Hepatocyte (in vitro differentiated cells): ENCODE data around the gene FAM83F. TPM values are rescaled to one million over a fixed set of nuclear protein-coding genes. Genes with fewer than 3 reads are reported as not detected.

ENCODE experiments used
- DNase-seq: peaks from one replicate; pipeline ENCODE4 v3.0.0-alpha.2; 2016; ENCODE audit warnings: low spot score
- H2AFZ ChIP-seq: fragments of 200-600 bp; sonication (generic); 2 replicates; pipeline ENCODE4 v1.6.0; 2016; ENCODE audit warnings: antibody characterized with exemption, mild to moderate bottlenecking
- H3K27ac ChIP-seq: fragments of 200-600 bp; sonication (generic); 2 replicates; pipeline ENCODE4 v1.5.1; 2016; ENCODE audit warnings: mild to moderate bottlenecking
- H3K27me3 ChIP-seq: fragments of 200-600 bp; sonication (generic); 2 replicates; pipeline ENCODE4 v1.6.1; 2016
- H3K36me3 ChIP-seq: fragments of 200-600 bp; sonication (generic); replicated peaks from 2 replicates; pipeline ENCODE4 v1.5.1; 2016; ENCODE audit warnings: low read depth; ENCODE audit not compliant: insufficient read depth
- H3K4me1 ChIP-seq: fragments of 200-600 bp; sonication (generic); 2 replicates; pipeline ENCODE4 v1.5.1; 2016; ENCODE audit warnings: mild to moderate bottlenecking, moderate library complexity; ENCODE audit not compliant: insufficient read depth
- H3K4me2 ChIP-seq: fragments of 200-600 bp; sonication (generic); 2 replicates; pipeline ENCODE4 v1.6.0; 2016
- H3K4me3 ChIP-seq: fragments of 200-600 bp; sonication (generic); 2 replicates; pipeline ENCODE4 v1.5.1; 2016; ENCODE audit warnings: mild to moderate bottlenecking
- H3K79me2 ChIP-seq: fragments of 200-600 bp; sonication (generic); 2 replicates; pipeline ENCODE4 v1.6.0; 2017; ENCODE audit warnings: mild to moderate bottlenecking
- H3K9me2 ChIP-seq: fragments of 200-600 bp; sonication (generic); replicated peaks from 2 replicates; pipeline ENCODE4 v1.6.0; 2017; ENCODE audit warnings: mild to moderate bottlenecking; ENCODE audit not compliant: insufficient read depth
- H3K9me3 ChIP-seq: fragments of 200-600 bp; sonication (generic); 2 replicates; pipeline ENCODE4 v1.5.1; 2016; ENCODE audit warnings: low read depth, mild to moderate bottlenecking
- H4K20me1 ChIP-seq: fragments of 200-600 bp; sonication (generic); 2 replicates; pipeline ENCODE4 v1.6.0; 2016; ENCODE audit warnings: mild to moderate bottlenecking; ENCODE audit not compliant: insufficient read depth, poor library complexity, severe bottlenecking
- CTCF ChIP-seq: fragments of 200-600 bp; sonication (generic); IDR thresholded peaks from 2 replicates; pipeline ENCODE4 v1.5.1; 2016; ENCODE audit warnings: antibody characterized with exemption, mild to moderate bottlenecking; ENCODE audit not compliant: poor library complexity
- EZH2 ChIP-seq: fragments of 200-600 bp; sonication (generic); IDR thresholded peaks from 2 replicates; pipeline ENCODE4 v1.6.1; 2016; ENCODE audit warnings: antibody characterized with exemption, mild to moderate bottlenecking, borderline replicate concordance
- EZH2phosphoT487 ChIP-seq: fragments of 200-600 bp; sonication (generic); IDR thresholded peaks from one replicate; pipeline ENCODE4 v1.6.1; 2018; ENCODE audit warnings: antibody characterized with exemption, mild to moderate bottlenecking, low read depth, moderate library complexity; ENCODE audit not compliant: unreplicated experiment, severe bottlenecking
- WGBS: methylation state at CpG from one replicate; pipeline ENCODE4 v1.1.6; 2016; ENCODE audit warnings: low lambda C conversion rate; ENCODE audit errors: missing lambda C conversion rate; 5-methylcytosine and 5-hydroxymethylcytosine counted together
- polyA plus RNA-seq: library from polyadenylated mRNA; unstranded; fragments of >200 nt; fragmentation: Nextera tagmentation; extraction: Ambion mirVana; gene quantifications from 2 replicates; pipeline ENCODE4 v1.2.1, GENCODE V29; 2016
- total RNA-seq: library from RNA; depleted of rRNA; stranded (reverse); fragments of >200 nt; gene quantifications from 2 replicates; pipeline ENCODE4 v1.2.3, GENCODE V29; 2014

The FAM83F gene
- total and polyA plus RNA-seq, 2 experiments from 2014 or later: 10.8 to 12.8 TPM

- no peak for TF ChIP-seq EZH2
- TF ChIP-seq CTCF: no peak
- TF ChIP-seq EZH2phosphoT487: no peak
- 83% methylated on average over 8 of the region's 8 CpGs for WGBS
- no peaks in the 10 kb centered on the region for H3K9me3 ChIP-seq
- no peak overlapping the region for H3K27ac ChIP-seq
- no peak overlapping the region for H3K4me3 ChIP-seq
- no peaks in the 10 kb centered on the region for H3K4me1 ChIP-seq
- H3K36me3 ChIP-seq: no peaks in the 10 kb centered on the region
- no peaks in the 10 kb centered on the region for H3K27me3 ChIP-seq
- H3K9me2 ChIP-seq: no peaks in the 10 kb centered on the region
- DNase-seq: no peak
- no peak overlapping the region for H3K4me2 ChIP-seq
- H3K79me2 ChIP-seq: peaks cover 77% of the 10 kb centered on the region
- peaks cover 51% of the 10 kb centered on the region for H4K20me1 ChIP-seq
- H2AFZ ChIP-seq: no peak overlapping the region
Measured at GRCh38 chr22:40055143-40055883, 60.6 kb downstream of the FAM83F start.

DNA sequence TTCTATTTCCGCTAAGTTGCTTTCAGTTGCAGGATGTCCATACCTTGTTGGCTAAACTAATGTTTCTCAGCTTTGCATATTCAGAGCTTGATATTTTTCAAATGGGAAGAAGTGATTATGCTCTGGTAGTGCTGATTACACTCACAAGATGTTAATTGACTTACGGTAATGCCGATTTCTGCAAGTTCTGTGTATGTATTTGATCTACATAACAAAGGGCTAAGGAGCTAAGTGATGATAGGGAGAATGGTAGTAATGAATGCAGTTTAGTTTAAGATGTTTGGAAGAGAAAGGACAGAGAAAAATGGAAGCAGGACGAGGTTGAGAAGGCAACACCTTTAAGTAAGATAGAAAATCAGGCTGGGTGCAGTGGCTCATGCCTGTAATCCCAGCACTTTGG, 61.4 kb downstream of the FAM83F start:
- TF ChIP-seq EZH2phosphoT487: no peak
- no peak for TF ChIP-seq CTCF
- no peak for TF ChIP-seq EZH2
- no peak overlapping the region for H3K4me2 ChIP-seq
- 66% methylated on average over 4 of the region's 4 CpGs for WGBS
- H3K27ac ChIP-seq: no peak overlapping the region
- peaks cover 79% of the 10 kb centered on the region for H3K79me2 ChIP-seq
- no peaks in the 10 kb centered on the region for H3K27me3 ChIP-seq
- H3K9me3 ChIP-seq: no peaks in the 10 kb centered on the region
- no peak overlapping the region for H3K4me3 ChIP-seq
- H4K20me1 ChIP-seq: peaks cover 48% of the 10 kb centered on the region
- no peaks in the 10 kb centered on the region for H3K4me1 ChIP-seq
- DNase-seq: no peak
- no peaks in the 10 kb centered on the region for H3K9me2 ChIP-seq
- no peak overlapping the region for H2AFZ ChIP-seq
- H3K36me3 ChIP-seq: no peaks in the 10 kb centered on the region

DNA sequence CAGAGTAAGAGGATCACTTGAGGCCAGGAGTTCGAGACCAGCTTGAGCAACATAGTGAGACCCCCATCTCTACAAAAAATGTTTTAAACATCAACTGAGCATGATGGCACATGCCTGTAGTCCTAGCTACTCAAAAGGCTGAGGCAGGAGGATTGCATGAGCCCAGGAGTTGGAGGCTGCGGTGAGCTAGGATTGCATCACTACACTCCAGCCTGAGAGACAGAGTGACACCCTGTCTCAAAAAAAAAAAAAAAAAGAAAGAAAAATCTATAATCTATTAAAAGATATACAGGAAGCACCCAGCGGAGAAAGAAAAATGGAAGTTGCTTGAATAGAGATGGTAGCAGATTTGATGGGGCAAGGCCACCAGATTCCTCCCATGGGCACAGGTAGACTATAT, 61.8 kb downstream of the FAM83F start:
- Histone ChIP-seq H4K20me1 (peaks cover 45% of the 10 kb centered on the region), H3K27me3 (no peaks in the 10 kb centered on the region), H3K9me2 (no peaks in the 10 kb centered on the region), H3K9me3 (no peaks in the 10 kb centered on the region), H3K79me2 (peaks cover 79% of the 10 kb centered on the region), H3K4me2 (no peak overlapping the region), H2AFZ (no peak overlapping the region), H3K27ac (no peak overlapping the region), H3K36me3 (no peaks in the 10 kb centered on the region), H3K4me1 (no peaks in the 10 kb centered on the region), H3K4me3 (no peak overlapping the region)
- 100% methylated on average over 3 of the region's 3 CpGs for WGBS
- TF ChIP-seq EZH2phosphoT487 (no peak), CTCF (no peak), EZH2 (no peak)
- no peak for DNase-seq
